ENCODE measurements around the gene NANOGP8.

The NANOGP8 gene

GRCh38 chr15:35060591-35060990, 24.5 kb downstream of the NANOGP8 start:
- TF ChIP-seq CTCF (IDR thresholded peaks at IDR 0.05; ENCODE audit: low read depth, low read length, missing control alignments) = no peak
- H3K4me3 ChIP-seq (replicated peaks; ENCODE audit: low read depth, low read length) = no peak overlapping the region
- no peak for DNase-seq (ENCODE audit: extremely low read depth, low read depth)

- TF ChIP-seq CTCF (IDR thresholded peaks at IDR 0.05; ENCODE audit: low read depth, low read length, missing control alignments) = no peak
- H3K4me3 ChIP-seq (replicated peaks; ENCODE audit: low read depth, low read length) = no peak overlapping the region
- DNase-seq (ENCODE audit: extremely low read depth, low read depth) = no peak
Measured at GRCh38 chr15:35058534-35059054, 26.5 kb downstream of the NANOGP8 start.

- no peak for TF ChIP-seq CTCF (IDR thresholded peaks at IDR 0.05; ENCODE audit: low read depth, low read length, missing control alignments)
- no peak overlapping the region for H3K4me3 ChIP-seq (replicated peaks; ENCODE audit: low read depth, low read length)
- no peak for DNase-seq (ENCODE audit: extremely low read depth, low read depth)
Measured at GRCh38 chr15:35055416-35056105, 29.5 kb downstream of the NANOGP8 start.

- no peak overlapping the region for H3K4me3 ChIP-seq (replicated peaks; ENCODE audit: low read depth, low read length)
- no peak for DNase-seq (ENCODE audit: extremely low read depth, low read depth)
- no peak for TF ChIP-seq CTCF (IDR thresholded peaks at IDR 0.05; ENCODE audit: low read depth, low read length, missing control alignments)
Measured at GRCh38 chr15:35054380-35054779, 30.7 kb downstream of the NANOGP8 start.

- no peak overlapping the region for H3K4me3 ChIP-seq (replicated peaks; ENCODE audit: low read depth, low read length)
- TF ChIP-seq CTCF (IDR thresholded peaks at IDR 0.05; ENCODE audit: low read depth, low read length, missing control alignments) = no peak
- DNase-seq (ENCODE audit: extremely low read depth, low read depth) = no peak
Measured at GRCh38 chr15:35047996-35048395, 37.1 kb downstream of the NANOGP8 start.

GRCh38 chr15:35047528-35047927, 37.6 kb downstream of the NANOGP8 start:
- H3K4me3 ChIP-seq (replicated peaks; ENCODE audit: low read depth, low read length) = no peak overlapping the region
- no peak for DNase-seq (ENCODE audit: extremely low read depth, low read depth)
- TF ChIP-seq CTCF (IDR thresholded peaks at IDR 0.05; ENCODE audit: low read depth, low read length, missing control alignments) = no peak

Measured in HFF-Myc (cell line).